Fibroblast of upper back skin (primary cell): ENCODE data around the gene KLF3.
A peak's percentile ranks its signal among the peaks of the same experiment; 100 is the strongest.
"Not testable (repeated sequence)": the region's sequence is repeated elsewhere in the genome, so short reads cannot be mapped to it uniquely, and the experiment has no call there.

ENCODE experiments used
- DNase-seq: peaks from one replicate; pipeline ENCODE4 v3.0.0-alpha.2; 2013

KLF3 gene

GRCh38 chr4:38663801-38664705, at the start of gene KLF3:
TSS of gene KLF3 (plus strand) at chr4:38664199. CDS start at chr4:38680626, 16,427 bp downstream.
- peak; percentile 92 for DNase-seq

GRCh38 chr4:38614231-38614630, 49.8 kb upstream of the KLF3 start:
- no peak for DNase-seq

- no peak for DNase-seq
Observed at GRCh38 chr4:38615847-38616246, 48.2 kb upstream of the KLF3 start.

GRCh38 chr4:38618505-38618904, 45.5 kb upstream of the KLF3 start:
- no peak for DNase-seq

GRCh38 chr4:38619316-38619715, 44.7 kb upstream of the KLF3 start:
- DNase-seq = no peak

GRCh38 chr4:38620065-38620464, 43.9 kb upstream of the KLF3 start:
- no peak for DNase-seq

- no peak for DNase-seq
Observed at GRCh38 chr4:38620527-38621027, 43.4 kb upstream of the KLF3 start.

GRCh38 chr4:38621028-38621684, 42.8 kb upstream of the KLF3 start:
- no peak for DNase-seq

- DNase-seq = no peak
Observed at GRCh38 chr4:38621831-38622230, 42.2 kb upstream of the KLF3 start.

GRCh38 chr4:38622340-38622739, 41.7 kb upstream of the KLF3 start:
- not testable (repeated sequence) for DNase-seq

GRCh38 chr4:38623260-38623659, 40.7 kb upstream of the KLF3 start:
- DNase-seq = no peak

GRCh38 chr4:38624311-38624710, 39.7 kb upstream of the KLF3 start:
- DNase-seq = no peak

GRCh38 chr4:38625508-38625907, 38.5 kb upstream of the KLF3 start:
- DNase-seq = no peak

- DNase-seq = not testable (repeated sequence)
Observed at GRCh38 chr4:38626901-38627444, 37.0 kb upstream of the KLF3 start.

GRCh38 chr4:38630519-38630918, 33.5 kb upstream of the KLF3 start:
- no peak for DNase-seq

GRCh38 chr4:38634047-38634759, 29.8 kb upstream of the KLF3 start:
- no peak for DNase-seq

- DNase-seq = no peak
Observed at GRCh38 chr4:38639242-38639641, 24.8 kb upstream of the KLF3 start.

GRCh38 chr4:38641811-38642210, 22.2 kb upstream of the KLF3 start:
- no peak for DNase-seq

- no peak for DNase-seq
Observed at GRCh38 chr4:38644201-38644600, 19.8 kb upstream of the KLF3 start.

- DNase-seq = peak; percentile 17
Observed at GRCh38 chr4:38647101-38647819, 16.7 kb upstream of the KLF3 start.

- no peak for DNase-seq
Observed at GRCh38 chr4:38650133-38650532, 13.9 kb upstream of the KLF3 start.

- no peak for DNase-seq
Observed at GRCh38 chr4:38654273-38654672, 9.7 kb upstream of the KLF3 start.
